AML-193 (cell line): ENCODE measurements around the gene ARF1.
A peak's percentile ranks its signal among the peaks of the same experiment; 100 is the strongest.

Experiments
- DNase-seq, 2 experiments: peaks; one replicate each; lab custom pipeline; 2025; lab: John Stamatoyannopoulos, UW

The ARF1 gene

DNA sequence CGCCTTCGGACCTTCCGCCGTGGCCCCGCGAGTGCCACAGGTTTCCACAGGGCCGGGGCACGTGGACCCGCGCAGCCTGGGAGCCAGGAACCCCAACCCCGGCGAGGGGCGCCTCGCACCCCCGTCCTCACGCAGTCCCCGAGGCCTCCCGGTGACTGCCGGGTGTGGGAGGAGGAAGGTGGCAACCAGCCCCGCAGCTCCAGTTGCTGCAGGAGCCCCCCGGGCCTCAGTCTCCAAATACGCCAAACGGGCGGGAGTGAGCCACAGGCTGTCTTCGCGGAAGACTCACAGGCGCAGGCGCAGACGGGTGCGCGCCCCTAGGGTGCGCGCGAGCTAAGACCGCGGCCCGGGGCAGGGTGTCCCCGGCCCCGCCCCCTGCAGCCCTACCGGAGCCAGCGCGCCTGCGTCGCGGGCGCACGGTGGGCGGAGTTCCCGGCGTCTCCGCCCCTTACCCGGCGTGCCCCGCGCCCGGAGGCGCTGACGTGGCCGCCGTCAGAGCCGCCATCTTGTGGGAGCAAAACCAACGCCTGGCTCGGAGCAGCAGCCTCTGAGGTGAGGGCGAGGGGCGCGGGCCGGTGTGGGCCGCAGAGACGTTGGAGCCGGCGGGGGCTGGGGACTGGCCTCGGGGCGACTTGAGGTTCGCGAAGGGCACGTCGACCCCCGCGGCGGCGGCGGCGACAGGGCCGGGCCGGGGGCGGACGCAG is at the start of gene ARF1:
ARF1 (plus strand) TSS at position 495 of the 704 bp plus-strand sequence. CDS start 14,407 bp downstream, outside the sequence.
- peak; percentile 81 to 85 for DNase-seq

DNA sequence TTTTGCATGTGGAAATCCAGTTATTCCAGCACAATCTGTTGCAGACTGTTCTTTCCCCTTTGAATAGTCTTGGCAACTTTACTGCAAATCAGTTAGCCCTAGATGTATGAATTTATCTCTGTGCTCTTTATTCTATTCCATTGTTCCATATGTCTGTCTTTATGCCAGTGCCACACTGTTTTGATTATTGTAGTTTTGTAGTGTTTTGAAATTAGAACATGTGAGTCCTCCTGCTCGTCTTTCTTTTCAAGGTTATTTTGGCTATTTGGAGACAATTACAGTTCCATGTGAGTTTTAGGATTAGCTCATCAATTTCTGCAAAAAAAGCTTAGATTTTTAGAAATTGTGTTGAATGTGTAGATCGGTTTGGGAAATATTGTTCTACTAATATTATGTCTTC is 49.1 kb upstream of the ARF1 start:
- DNase-seq: no peak

DNA sequence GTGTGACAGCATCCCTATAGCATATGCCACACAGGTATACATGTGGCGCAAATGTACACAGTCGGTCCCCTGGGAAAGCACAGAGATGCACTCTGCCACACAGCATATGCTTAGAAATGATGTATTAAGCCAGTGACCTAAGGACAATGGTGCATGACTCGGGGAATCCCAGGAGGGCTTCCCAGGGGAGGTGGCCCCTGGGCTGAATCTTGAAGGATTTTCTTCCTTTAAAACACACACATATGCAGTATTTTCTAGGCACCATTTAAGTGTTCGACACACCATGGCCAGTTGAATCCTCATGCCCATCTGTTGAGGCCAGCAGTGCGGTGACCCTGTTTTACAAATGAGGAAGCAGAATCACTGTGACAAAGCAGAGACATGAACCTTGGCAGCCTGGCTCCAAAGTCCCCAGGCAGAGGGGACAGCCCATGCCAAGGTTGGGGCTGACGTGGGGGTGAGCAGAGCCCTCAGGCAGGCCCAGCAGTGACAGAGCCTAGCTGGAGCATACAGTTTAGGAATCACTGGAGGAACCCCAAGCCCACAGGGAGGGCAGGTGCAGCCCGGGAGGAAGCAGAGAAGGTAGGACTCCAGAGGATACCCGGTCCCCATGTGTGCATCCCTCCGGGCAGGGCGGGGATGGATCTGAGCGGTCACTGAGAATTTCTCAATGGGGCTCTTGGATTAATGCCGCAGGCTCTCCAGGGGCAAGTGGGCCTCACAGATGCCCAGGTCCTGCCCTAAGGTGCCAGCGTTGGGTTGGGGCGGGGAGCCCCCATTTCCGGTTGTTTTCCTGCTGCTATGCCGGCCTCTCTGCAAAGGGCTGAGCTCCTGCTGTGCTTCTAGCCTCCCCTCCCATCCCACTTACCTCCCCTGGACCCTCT is 47.3 kb upstream of the ARF1 start:
- DNase-seq: no peak

DNA sequence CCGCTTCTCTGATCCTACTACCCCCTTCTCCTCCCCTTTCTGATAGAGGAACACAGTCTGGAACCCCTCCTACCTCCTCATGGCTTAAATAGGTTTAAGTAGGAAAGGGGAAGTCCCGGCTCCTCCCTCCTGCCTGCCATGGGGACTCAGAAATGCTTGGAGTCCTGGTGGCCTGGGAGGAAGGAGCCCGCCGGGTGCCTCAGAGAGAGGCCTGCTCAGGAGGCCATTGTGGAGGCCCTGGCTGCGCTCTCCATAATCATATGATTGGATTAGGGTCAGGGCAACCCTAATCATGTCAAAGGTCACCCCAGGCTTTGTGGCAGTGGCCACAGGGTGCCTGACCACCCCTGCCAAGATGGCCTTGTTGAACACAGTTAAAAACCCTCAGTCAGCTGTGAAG is 46.7 kb upstream of the ARF1 start:
- DNase-seq: no peak

DNA sequence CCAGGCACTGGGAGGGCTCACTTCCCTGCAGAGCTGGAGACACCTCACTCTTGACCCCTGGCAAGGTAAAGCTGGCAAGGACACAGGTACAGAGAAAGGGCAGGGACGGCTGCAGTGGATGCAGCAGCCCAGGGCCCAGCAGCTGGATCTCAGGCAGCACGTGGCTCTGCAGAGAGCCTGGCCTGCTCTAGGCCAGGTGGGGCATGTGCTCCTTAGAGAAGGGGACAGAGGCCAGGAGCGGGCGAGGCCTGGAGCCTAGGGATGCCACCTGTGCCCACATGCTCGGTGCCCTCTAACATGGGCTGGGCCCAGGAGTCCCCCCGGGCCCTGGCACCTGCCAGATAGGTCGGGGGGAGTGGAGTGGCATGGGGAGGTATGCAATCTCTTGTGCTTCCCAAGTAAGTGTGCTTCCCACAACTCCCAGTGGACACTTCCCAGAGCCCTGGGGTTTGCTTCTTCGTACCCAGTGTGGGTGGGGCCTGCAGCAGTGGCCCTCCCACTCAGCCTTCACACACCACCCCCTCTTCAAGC is 45.7 kb upstream of the ARF1 start:
- DNase-seq: no peak

DNA sequence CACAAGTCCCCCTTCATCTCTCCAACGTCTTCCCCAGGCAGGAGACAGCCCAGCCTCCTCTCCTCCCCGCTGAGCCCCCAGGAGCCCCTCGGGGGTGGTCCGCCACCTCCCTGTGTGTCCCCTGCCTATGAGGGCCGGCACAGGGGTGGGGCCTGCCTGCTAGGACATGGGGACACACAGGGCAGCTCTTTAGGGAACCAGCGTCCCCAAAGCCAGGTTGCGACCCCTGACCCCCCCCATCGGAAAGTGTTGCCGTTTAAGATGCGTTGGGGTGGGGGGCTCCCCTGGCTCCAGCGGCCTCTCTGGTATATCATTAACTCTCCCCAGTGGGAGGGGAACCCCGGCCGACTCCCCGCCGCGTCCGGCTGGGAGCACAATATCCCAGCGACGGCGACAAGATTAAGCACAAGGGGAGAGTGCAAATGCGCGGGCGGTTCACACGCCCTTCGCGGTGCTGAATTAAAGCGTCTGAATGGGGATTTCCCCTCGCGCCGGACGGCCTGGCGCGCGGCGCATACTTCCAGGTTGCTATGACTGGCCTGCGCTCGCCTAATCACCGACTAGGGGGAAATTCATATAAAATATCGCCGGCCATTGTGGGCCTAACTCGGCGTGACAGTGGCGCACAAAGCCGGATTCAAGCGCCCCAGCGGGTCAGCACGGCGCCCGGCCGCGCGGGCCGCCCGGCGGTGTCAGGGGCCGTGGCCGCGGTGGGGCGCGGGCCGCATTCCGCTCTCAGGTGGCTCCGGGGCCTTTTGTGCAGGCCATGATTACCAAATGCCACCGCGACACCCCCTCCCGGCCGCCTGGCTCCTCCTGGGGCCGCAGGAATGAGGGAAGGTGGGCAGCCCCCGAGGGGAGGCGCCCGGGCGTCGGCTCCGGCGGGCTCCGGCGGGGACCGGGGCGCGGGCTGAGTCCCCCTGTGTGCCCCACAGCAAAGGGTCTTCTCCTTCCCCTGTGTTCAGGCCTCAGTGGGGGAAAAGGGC is 44.8 kb upstream of the ARF1 start:
- DNase-seq: no peak

DNA sequence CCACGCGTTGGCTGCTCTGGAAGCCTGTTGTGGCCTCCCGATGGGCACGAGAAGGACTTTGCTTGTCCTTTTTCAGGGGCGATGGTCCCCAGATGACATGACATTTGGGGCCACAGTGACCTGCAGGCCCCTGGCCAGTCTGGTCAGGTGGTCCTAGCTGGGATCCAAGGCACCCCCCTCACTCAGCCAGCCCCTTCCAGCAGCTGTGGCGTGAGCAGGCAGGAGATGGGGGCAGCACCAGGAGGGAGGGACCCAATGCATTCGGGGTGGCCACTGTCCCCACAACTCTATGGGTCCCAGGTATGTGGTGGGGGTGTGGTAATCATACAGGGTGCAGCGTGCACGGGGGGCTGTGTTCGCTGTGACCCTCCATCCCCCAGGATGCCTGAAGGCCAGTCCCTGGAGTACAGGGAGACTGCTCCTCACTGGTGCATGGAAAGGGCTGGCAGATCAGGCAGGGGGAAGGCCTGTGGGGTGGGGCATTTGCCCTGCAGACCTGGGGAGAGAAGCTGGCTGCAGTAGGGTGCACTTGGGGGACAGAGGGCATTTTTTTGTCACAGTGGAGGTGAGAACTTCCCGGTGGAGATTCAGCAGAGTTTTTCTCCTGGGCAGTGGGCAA is 44.0 kb upstream of the ARF1 start:
- no peak for DNase-seq

DNA sequence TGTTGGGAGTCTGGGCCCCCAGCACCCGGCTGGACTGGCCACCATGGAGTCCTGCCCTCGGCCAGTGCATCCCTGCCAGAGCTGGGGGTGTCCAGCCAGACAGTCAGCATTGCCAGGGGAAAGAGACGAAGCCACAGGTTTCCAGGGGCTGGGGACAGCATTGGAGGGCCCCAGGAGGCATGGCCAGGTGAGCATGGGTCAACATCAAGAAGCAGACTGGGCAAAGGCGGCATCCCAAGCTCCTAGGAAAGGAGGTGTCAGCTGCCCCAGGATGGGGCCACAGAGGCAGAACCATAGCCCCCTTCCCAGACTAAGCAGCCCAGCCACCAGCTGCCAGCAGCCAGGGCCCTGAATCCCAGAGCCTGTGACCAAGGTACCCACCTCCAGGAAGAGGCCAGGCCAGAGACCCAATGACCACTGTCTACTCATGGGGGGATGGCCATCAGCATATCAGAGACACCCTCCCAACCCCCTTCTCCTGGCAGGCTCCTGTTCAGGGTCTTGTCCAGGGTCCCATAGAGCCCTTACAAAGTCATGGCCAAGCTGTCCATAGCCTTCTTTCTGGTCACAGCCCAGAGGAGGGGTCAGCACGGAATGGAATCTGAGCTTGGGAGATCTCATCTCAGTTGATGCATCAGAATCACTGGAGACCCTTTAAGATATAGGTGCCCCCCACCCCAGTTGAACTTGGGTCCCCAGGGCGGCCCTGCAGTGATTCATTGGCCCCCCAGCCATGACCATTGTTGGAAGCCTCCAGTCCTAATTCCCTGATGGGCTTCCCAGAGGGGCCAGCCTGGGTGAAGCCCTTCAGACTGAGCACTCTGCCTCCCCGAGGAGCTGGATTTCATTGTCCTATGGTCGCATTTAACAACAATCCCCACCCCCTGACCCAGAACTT is 43.3 kb upstream of the ARF1 start:
- DNase-seq: no peak

DNA sequence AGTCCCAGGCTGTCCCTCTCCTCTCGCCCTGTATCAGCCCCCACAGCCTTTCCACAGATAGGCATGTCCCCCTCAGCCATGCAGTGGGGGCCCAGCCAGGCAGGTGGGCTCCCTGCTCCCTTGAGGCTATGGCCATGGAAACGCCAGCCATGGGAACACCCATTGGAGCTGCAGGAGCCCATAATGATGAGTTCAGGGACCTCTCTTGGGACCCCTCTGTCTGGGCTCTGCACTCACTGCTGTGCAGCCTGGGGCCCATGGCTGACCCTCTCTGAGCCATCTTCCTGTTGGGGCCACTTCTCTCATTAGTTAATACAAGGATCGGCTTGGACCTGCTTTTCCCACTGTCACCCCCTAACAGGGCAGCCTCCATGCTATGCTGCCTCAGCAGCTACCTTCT is 42.5 kb upstream of the ARF1 start:
- no peak for DNase-seq

DNA sequence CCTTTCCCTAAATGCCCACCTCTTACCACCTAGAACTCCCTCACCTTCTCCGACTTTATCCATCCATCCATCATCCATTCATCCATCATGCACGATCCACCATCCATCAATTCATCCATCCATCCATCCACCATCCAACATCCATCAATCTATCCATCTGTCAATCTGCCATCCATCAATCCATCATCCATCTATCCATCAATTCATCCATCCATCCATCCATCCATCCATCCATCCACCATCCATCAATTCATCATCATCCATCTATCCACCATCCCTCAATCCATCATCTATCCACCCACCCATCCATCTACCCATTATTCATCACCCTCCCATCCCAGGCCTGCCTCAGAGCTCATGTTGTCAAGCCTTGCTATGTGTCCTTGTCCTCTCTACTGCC is 41.2 kb upstream of the ARF1 start:
- no peak for DNase-seq

DNA sequence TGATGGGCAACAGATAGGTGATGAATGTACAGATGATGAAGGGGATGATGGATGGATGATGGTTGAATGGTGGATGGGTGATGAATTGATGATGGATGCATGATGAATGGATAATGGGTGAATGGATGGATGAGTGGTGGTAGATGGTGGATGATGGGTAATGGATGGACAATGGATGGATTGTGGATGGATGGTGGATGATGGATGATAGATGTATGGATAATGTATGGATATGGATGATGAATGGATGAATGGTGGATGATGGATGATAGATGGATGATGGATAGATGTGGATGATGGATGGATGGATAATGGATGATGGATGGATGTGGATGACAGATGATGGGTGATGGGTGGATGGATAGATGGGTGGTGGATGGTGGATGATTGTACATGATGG is 40.0 kb upstream of the ARF1 start:
- DNase-seq: no peak

DNA sequence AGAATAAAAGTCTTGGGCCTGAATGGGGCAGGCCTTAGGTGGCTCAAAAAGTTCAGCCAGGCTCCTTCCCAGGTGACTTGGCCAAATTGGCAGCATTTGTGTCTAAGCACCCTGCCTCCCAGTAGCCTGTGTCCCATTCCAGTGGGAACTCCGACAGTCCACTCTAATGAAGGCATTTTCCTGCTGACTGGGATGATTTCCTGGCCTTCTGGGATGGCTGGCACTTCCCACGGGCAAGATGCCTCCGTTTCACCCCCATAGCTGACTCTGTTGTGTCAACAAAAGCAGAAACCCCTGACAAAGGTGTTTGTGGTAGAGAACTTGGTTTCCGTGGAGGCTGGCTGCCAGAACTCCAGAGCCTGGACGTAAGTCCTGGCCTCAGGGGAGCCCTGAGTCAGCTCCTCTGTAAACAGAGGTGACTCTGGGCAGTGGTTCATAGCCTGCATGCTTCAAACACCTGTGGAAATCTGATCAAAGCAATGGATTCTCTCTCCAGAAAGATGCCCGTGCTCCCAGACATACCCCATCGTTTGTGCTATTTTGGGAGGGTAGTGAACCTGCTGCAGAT is 39.1 kb upstream of the ARF1 start:
- DNase-seq: no peak

DNA sequence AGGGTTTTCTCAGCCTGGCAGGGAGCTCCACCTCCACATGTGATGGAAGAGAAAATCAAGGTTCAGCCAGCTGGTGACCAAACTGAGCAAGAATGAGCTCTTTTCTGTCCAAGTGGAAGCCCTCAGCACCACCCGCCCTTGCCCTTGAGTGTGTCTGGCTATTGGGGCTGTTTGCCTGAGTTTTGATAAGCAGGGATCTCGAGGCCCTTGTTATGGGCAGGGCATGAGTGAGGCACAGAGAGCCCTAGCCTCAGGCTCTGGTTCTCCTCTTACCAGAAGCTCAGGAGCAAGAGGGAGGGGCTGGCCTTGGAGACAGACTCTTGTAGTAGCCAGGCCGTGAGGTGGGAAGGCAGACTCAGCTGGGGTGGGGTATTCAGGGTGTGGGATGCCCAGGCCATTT is 37.5 kb upstream of the ARF1 start:
- DNase-seq: no peak

DNA sequence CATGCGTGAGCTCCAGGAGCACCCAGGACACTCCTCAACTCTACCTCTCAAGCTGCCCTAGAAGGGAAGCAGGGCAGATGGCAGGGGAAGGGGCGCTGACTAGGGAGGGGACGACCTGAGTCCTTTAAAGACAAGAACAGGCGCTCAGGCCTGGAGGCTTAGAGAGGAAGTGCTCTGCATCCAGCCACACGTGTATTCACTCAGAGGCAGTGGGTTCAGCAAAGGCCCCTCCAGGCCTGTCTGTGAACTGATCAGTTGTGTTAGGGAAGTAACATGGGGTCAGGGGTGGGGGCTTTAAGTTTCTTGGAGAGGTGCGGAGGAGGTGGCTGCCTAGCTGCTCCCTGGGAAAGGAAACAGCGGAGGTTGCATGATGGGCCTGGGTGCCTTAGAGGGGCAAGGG is 37.1 kb upstream of the ARF1 start:
- DNase-seq: no peak

DNA sequence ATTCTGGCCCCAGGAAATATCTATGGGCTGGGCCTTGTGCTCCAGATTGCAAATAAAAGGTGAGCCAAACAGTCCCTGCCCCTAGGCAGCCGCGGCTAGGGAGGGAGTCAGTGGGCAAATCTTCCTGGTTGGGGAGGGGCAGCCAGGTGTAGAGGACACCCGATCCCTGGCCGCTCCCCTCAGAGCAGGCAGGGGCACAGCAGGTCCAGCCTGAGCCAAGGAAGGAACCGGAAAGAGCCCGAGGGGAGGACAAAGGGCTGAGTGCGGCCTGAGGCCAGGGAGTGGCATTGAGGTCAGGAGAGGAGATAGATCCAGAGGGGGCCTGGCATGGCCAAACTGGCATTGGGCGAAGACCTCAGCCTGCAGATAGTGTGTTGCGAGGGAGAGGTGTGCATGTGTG is 36.6 kb upstream of the ARF1 start:
- DNase-seq: no peak

DNA sequence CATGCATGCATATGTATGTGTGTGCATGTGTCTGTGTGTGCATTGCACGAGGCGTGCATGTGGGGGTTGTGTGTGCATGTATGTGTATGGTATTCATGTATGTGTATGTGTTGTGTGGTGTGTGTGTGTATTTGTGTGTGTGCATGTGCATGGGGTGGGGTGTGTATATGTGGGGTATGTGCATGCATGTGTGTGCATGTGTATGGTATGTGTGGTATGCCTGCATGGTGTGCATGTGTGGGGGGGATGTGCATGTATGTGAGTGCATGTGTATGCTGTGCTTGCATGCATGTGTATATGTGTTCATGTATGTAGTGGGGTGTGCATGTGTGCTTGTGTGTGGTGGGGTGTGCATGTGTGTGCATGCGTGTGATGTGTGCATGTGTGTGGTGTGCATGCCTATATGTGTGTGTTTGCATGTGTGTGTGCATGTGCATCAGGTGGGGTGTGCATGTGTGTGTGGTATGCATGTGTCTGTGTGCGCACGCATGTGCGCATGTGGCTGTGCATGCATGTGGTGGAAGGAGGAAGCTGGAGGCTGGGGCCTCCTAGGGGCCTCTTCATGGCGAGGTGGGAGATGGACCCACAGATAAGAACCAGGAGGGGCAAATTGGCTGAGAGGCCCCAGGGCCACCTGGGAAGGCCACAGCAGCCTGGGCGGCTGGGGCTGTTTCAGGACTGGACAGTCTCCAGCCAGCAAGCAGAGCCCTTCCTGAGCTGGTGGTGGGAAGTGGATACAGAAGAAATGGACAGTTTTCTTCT is 35.9 kb upstream of the ARF1 start:
- DNase-seq: no peak

DNA sequence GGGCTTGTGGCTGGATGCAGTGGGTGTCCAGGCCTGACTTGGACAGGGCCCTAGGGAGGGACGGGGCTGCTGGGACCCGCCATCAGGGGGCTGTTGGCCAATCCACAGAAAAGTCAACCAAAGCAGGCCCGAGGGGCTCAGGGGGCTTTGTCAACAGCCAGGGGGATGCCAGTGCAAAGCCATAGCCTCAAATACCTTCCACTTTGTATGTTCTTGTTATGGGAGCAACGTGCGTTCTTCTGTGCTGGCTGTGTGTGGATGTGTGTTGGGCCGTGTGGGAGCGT is 35.4 kb upstream of the ARF1 start:
- no peak for DNase-seq

DNA sequence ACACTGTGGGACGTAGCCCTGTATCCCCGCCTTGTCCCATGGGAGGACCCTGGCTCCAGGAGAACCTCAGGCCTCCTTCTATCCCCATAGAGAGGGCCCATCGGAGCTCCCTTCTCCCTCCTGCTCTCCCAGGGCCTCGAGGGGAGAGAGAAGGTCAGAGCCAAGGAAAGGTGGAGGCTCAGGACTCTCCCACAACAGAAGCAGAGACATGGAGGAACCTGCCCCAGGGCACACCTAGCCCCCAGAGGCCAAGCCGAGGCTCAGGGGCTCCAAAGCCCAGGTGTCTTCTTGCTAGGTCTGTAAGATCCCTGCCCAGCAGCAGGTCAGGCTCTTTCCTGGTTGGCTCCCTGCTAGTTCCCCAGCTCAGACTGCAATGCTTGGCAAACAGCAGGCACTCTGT is 34.4 kb upstream of the ARF1 start:
- DNase-seq: no peak

DNA sequence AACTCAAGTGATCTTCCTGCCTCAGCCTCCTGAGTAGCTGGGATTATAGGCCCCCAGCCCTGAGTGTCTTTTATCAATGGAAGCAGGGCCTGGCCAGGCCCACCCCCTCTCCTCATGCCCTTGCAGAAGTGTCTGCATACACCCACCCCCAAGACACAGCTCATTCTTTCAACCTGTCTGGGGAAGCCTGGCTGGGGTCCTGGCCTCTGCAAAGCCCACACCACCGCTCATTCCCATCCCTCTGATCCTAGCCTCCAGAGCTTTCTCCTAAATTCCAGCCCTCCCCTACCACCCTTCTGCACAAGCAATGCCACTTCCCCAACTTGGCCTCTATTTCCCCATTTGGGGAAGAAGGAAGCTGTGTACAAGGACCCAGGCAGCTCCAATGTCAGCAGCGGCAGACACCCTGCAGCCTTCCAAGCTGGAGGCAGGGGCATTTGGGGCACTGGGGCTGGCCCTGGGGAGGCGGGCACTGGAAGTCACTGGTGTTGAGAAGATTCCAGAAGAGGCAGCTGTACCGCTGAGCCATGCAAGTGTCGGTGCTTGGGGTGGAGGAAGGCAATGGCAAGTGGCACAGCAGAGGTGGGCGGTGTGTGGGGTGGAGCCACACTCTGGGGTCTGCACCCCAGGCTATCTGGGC is 33.7 kb upstream of the ARF1 start:
- DNase-seq: no peak
